Lower leg skin (tissue), 3 donors: Measurements from ENCODE around the gene SKIDA1.

Experiments used
- POLR2A ChIP-seq, 2 donors: fragments of 450-650 bp; IDR thresholded peaks; one replicate each; pipeline ENCODE4 v1.6.1; 2016 to 2017; ENCODE audit warnings: antibody characterized with exemption in 2 of 2, mild to moderate bottlenecking in 1 of 2, moderate library complexity in 1 of 2
- TF ChIP-seq, protein P1 (sequence below), 3 donors: fragments of 450-650 bp; IDR thresholded peaks; one replicate each; pipeline ENCODE4 v1.5.1; 2016; ENCODE audit warnings: antibody characterized with exemption in 3 of 3, mild to moderate bottlenecking in 3 of 3, moderate library complexity in 2 of 3

DNA sequence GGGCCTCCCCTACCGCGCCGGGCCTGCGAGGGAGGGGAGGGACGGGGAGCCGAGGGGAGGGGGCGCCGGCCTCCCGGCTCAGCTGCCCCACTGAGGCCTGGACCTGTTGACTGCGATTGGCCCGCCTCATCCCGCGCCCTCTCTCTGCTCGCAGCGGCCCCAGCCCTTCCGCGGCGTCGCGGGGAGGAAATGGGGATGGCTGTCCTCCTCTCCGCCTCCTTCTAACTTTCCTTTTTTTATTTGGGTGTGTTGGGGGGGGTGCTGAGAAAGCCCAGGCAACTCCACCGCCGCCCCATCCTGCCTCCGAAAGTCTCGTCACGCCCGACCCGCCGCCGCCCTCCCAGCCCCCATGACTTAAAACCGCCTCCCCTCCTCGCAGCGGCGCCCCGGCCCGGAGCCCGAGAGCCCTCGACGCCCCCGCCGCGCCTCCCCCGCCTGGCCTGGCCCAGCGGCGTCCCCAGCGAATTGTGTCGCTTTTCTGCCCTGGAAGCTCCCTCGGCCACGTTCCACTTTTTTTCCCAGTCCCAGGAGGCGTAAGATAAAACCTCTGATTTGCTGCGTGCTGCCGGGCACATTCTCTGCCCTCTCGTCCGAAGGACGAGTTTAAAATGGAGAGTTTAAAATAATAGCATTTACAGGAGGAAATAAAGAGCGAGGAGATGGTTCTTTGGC lies 842 bp upstream of the SKIDA1 start:
- TF ChIP-seq, protein P1, sequence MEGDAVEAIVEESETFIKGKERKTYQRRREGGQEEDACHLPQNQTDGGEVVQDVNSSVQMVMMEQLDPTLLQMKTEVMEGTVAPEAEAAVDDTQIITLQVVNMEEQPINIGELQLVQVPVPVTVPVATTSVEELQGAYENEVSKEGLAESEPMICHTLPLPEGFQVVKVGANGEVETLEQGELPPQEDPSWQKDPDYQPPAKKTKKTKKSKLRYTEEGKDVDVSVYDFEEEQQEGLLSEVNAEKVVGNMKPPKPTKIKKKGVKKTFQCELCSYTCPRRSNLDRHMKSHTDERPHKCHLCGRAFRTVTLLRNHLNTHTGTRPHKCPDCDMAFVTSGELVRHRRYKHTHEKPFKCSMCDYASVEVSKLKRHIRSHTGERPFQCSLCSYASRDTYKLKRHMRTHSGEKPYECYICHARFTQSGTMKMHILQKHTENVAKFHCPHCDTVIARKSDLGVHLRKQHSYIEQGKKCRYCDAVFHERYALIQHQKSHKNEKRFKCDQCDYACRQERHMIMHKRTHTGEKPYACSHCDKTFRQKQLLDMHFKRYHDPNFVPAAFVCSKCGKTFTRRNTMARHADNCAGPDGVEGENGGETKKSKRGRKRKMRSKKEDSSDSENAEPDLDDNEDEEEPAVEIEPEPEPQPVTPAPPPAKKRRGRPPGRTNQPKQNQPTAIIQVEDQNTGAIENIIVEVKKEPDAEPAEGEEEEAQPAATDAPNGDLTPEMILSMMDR (IDR thresholded peaks at IDR 0.05): no peak
- TF ChIP-seq POLR2A (IDR thresholded peaks at IDR 0.05): no peak
